Ectodermal cell (in vitro differentiated cells): ENCODE measurements around the gene ZNF445. TPM values are rescaled to one million over a fixed set of nuclear protein-coding genes. Genes with fewer than 3 reads are reported as not detected.

Source experiments
- H3K27ac ChIP-seq: 2 replicates; pipeline ENCODE4 v1.7.0; 2013; ENCODE audit warnings: mild to moderate bottlenecking, low read depth, low read length; ENCODE audit not compliant: insufficient read depth, poor library complexity, severe bottlenecking
- H3K27me3 ChIP-seq: 2 replicates; pipeline ENCODE4 v1.7.0; 2013; ENCODE audit warnings: mild to moderate bottlenecking, low read length; ENCODE audit not compliant: insufficient read depth, control insufficient read depth, poor library complexity, severe bottlenecking
- H3K36me3 ChIP-seq: one replicate; pipeline ENCODE4 v1.7.0; 2013; ENCODE audit warnings: low read length; ENCODE audit not compliant: control insufficient read depth, insufficient read depth
- H3K4me1 ChIP-seq: one replicate; pipeline ENCODE4 v1.7.0; 2013; ENCODE audit warnings: low read length; ENCODE audit not compliant: control insufficient read depth, insufficient read depth
- H3K4me3 ChIP-seq: 2 replicates; pipeline ENCODE4 v1.7.0; 2013; ENCODE audit warnings: low read depth, low read length, control low read depth; ENCODE audit not compliant: insufficient read depth
- H3K9me3 ChIP-seq: 2 replicates; pipeline ENCODE4 v1.7.0; 2013; ENCODE audit warnings: mild to moderate bottlenecking, low read length, moderate library complexity; ENCODE audit not compliant: control insufficient read depth
- WGBS, 2 experiments: methylation state at CpG; one replicate each; pipeline ENCODE4 v1.1.7; 2013; ENCODE audit warnings: missing lambda C conversion rate in 2 of 2; 5-methylcytosine and 5-hydroxymethylcytosine counted together
- polyA plus RNA-seq, 4 experiments: library from polyadenylated mRNA; stranded (reverse); fragments of 50-300 nt; gene quantifications; one replicate each; pipeline ENCODE4 v1.2.3, GENCODE V29; 2013

Gene ZNF445
- polyA plus RNA-seq (2013, experiment 1 of 4): 25.7 TPM
- 31.5 TPM for polyA plus RNA-seq (2013, experiment 2 of 4)
- polyA plus RNA-seq (2013, experiment 3 of 4): 15.6 TPM
- 18.9 TPM for polyA plus RNA-seq (2013, experiment 4 of 4)

DNA sequence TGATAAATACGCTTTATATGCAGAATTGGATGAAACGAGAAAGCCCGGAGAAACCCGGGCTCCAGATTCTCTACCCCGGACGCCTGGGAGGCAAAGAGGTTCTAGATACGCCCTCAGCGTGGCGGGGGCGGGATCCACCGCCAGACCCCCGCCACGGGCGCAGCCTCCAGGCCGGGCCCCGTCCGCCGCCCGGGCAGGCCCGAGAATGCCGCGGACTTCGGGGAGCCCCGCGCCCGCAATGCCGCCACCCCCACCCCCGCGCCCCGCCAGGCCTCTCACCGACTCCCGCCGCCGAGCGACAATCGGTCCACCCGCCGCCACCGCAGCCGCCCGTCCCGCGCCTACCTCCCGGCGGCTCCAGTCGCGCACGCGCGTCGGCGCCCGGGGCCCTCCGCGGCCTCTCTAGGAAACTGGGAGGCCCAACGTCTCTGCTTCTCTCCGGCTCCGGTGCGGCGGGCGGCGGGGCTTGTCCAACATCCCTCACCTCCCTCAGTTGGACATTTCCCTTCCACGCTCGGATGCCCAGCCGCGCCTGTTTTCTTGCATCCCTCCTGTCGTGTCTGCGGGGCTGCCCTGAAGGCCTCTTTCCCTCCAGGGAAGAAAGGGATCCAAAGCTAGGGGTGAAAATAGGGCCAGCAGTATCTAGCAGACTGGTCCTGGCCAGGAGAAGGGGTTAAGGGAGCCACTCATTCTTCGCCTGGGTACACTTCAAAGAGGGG is at the start of gene ZNF445:
Gene ZNF445, minus strand, starts transcription at position 359 of the 719 bp plus-strand sequence. CDS start 22,121 bp downstream, outside the sequence.
- WGBS, 2 experiments: 1% methylated on average over 69 of the region's 69 CpGs
- Histone ChIP-seq H3K9me3 (no peaks in the 10 kb centered on the region), H3K36me3 (no peaks in the 10 kb centered on the region), H3K4me3 (peak within 1 kb of the TSS; percentile 75), H3K27ac (no peak within 1 kb of the TSS), H3K4me1 (no peaks in the 10 kb centered on the region), H3K27me3 (no peaks in the 10 kb centered on the region)

DNA sequence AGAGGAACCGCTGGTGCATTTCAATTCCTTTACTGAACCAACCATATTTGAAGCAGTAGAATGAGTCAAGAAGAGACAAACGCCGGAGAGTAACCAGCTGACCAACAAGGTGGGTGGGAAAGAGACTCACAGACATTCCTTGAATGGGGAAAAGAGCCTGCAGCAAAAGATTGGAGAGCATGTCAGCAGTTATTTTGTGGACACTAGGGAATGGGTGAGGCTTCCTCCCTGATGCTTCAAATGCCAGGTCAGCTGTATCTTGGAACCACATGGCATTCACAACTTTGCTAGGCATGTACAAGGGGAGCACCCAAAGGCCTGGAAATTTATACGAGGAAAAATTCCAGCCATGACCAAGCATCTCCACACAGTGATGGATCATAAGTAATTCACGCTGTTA is 47.6 kb upstream of the ZNF445 start:
- no peaks in the 10 kb centered on the region for H3K4me1 ChIP-seq
- H3K36me3 ChIP-seq: no peaks in the 10 kb centered on the region
- 95 to 97% methylated on average over 5 of the region's 5 CpGs for WGBS, 2 experiments
- no peak overlapping the region for H3K4me3 ChIP-seq
- no peak overlapping the region for H3K27ac ChIP-seq
- no peaks in the 10 kb centered on the region for H3K9me3 ChIP-seq
- no peaks in the 10 kb centered on the region for H3K27me3 ChIP-seq

DNA sequence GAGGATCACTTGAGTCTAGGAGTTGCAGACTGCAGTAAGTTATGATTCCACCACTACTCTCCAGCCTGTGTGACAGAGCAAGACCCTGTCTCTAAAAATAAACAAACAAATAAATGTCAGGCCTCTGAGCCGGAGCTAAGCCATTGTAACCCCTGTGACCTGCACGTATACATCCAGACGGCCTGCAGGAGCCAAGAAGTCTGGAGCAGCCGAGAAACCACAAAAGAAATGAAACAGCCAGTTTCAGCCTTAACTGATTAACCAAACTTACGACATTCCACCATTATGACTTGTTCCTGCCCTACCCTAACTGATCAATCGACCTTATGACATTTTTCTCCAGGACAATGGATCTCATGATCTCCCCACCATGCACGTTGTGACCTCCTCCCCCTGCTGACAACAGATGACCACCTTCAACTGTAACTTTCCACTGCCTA is 45.0 kb upstream of the ZNF445 start:
- H3K36me3 ChIP-seq: no peaks in the 10 kb centered on the region
- no peaks in the 10 kb centered on the region for H3K4me1 ChIP-seq
- WGBS, 2 experiments: 79 to 88% methylated on average over 7 of the region's 7 CpGs
- H3K4me3 ChIP-seq: no peak overlapping the region
- H3K27me3 ChIP-seq: no peaks in the 10 kb centered on the region
- no peak overlapping the region for H3K27ac ChIP-seq
- H3K9me3 ChIP-seq: no peaks in the 10 kb centered on the region

DNA sequence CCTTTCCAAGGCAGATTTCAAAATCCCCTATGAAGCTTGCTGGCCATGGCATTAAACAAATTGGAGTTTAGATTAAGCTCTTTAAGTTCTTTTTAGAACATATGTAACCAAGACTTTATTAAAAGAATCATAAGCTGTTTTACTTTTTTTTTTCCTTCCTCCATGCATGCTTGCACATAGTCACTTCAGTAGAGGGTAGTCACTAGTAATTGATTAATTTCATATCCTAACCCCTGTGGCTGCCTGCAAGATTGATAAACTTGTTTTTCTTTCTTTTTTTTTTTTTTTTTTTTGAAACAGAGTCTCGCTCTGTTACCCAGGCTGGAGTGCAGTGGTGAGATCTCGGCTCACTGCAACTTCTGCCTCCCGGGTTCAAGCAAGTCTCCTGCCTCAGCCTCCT is 44.3 kb upstream of the ZNF445 start:
- Histone ChIP-seq H3K27me3 (no peaks in the 10 kb centered on the region), H3K36me3 (no peaks in the 10 kb centered on the region), H3K4me3 (no peak overlapping the region), H3K27ac (no peak overlapping the region), H3K9me3 (no peaks in the 10 kb centered on the region), H3K4me1 (no peaks in the 10 kb centered on the region)
- 86 to 94% methylated on average over 3 of the region's 3 CpGs for whole genome bisulfite sequencing, 2 experiments

DNA sequence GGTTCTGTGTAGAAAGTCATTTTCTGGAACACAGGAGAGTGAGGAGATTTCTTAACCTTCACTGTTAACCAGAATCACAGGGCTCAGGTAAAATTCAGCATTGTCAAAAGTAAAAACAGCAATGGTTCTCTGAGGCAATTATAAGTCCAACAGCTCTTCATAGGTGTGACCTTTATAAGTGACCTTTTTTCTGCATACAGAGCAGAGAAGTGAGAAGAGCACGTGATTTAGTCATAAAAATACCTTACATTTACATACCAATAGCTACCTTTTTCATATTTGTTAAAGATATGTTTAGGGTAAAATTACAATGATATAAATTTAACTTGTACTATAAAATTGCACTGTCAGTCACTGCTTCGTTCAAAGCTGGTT is 41.3 kb upstream of the ZNF445 start:
- H3K4me3 ChIP-seq: no peak overlapping the region
- no peaks in the 10 kb centered on the region for H3K4me1 ChIP-seq
- H3K36me3 ChIP-seq: no peaks in the 10 kb centered on the region
- H3K9me3 ChIP-seq: no peaks in the 10 kb centered on the region
- no peaks in the 10 kb centered on the region for H3K27me3 ChIP-seq
- WGBS, 2 experiments: 62 to 79% methylated on average over 1 of the region's 2 CpGs
- no peak overlapping the region for H3K27ac ChIP-seq

DNA sequence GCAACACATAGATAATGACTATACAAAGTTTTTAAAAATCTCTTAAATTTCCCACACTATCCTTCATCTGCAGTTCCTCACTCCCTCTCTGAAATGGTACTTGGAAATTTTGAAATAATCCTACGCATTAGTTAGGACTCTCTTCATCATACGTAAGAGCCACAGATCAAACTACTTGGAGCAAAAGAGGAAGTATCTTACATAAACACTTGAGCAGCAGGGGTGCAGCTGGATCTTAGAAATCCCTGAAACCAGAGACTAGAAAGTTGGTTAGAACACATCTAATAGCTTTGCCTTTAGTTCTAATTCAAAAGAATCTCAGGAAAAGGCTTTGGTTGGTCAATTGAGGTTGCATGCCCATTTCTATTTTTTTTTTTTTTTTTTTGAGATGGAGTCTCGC is 38.8 kb upstream of the ZNF445 start:
- H3K9me3 ChIP-seq: no peaks in the 10 kb centered on the region
- 92 to 95% methylated on average over 2 of the region's 3 CpGs for WGBS, 2 experiments
- H3K27me3 ChIP-seq: no peaks in the 10 kb centered on the region
- H3K4me3 ChIP-seq: no peak overlapping the region
- no peaks in the 10 kb centered on the region for H3K36me3 ChIP-seq
- no peak overlapping the region for H3K27ac ChIP-seq
- H3K4me1 ChIP-seq: peaks cover 5% of the 10 kb centered on the region

DNA sequence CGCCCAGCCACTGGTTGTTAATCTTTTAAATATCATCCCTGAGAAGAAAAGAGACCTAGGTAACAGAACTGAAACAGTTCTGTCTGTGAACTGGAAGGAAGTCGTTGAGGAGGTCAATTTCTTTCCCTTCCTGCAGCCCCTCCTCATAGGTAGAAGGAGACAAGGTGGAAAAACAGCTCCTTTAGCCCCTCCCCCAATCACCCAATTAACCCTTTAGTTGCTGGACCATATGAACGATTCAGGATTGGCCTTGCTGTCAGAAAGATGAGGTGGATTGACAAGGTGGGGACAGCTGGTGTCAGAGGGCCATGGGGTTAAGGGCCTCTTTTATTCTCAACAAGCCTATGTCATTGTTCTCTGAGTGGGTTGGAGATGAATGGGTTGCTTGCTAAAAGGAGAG is 36.0 kb upstream of the ZNF445 start:
- Histone ChIP-seq H3K27me3 (no peaks in the 10 kb centered on the region), H3K4me1 (peaks cover 5% of the 10 kb centered on the region), H3K27ac (no peak overlapping the region), H3K36me3 (no peaks in the 10 kb centered on the region), H3K4me3 (no peak overlapping the region), H3K9me3 (no peaks in the 10 kb centered on the region)
- 47 to 54% methylated on average over 2 to 3 of the region's 3 CpGs for WGBS, 2 experiments

DNA sequence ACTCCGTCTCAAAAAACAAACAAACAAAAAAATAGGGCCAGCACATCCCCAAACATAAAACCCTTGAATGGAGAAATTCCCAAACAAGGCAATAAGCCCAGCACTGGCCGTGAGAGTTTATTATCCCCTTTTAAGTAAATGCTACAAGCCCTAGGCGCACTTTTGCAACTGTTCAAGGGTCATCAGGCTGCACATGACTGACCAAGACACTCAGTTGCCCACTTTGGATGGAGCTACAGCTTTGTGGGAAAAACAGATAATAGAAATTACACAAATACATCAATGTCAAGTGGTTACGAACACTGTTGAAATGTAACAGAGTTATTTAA is 33.7 kb upstream of the ZNF445 start:
- H3K4me1 ChIP-seq: peaks cover 5% of the 10 kb centered on the region
- peak overlapping the region; percentile 91 for H3K27ac ChIP-seq
- peak overlapping the region; percentile 91 for H3K4me3 ChIP-seq
- WGBS, 2 experiments: 57 to 58% methylated on average over 4 of the region's 4 CpGs
- no peaks in the 10 kb centered on the region for H3K9me3 ChIP-seq
- H3K27me3 ChIP-seq: no peaks in the 10 kb centered on the region
- H3K36me3 ChIP-seq: no peaks in the 10 kb centered on the region

DNA sequence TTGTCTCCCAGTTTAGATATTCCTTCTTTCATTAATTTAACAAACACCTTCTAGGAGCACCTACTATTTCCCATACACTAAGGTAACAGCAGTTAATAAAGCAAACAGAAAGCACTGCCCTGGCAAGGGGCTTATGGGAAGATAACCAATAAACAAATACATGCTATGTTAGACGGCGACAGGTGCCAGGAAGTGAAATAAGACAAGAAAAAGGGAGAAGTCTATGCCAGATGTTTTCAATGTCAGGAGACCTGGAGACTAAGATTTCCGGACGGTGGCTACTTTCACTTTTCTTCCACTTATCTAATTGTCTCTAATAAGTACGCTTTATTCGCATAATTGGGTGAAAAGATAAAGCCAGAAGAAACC is 32.5 kb upstream of the ZNF445 start:
- Histone ChIP-seq H3K4me1 (peaks cover 5% of the 10 kb centered on the region), H3K36me3 (no peaks in the 10 kb centered on the region), H3K4me3 (peak overlapping the region; percentile 91), H3K27ac (no peak overlapping the region), H3K27me3 (no peaks in the 10 kb centered on the region), H3K9me3 (no peaks in the 10 kb centered on the region)
- WGBS, 2 experiments: 0% methylated on average over 6 of the region's 6 CpGs

DNA sequence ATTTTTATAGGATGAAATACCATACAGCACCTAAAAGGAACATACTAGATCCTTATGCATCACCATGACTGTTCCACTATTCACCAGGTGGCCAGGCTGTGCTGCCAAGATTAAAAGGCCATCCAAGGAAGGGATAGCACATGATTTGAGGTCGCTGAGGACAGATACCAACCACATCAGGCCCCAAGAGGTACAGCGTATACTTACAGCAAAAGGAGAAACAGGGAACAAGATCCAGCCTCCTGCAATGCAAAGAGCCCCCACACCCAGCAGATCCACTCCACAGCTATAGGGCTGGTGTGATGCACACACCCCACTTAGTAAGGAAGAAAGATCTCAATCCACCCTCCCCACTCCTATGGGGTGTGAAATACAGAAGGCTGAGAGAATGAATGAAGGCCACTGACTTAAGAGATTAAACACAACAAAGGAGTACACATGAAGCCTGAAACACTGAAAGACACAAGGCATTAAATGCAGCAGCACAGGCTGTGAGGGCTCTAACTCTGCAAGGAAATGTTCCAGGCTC is 32.0 kb upstream of the ZNF445 start:
- 81 to 83% methylated on average over 2 of the region's 2 CpGs for WGBS, 2 experiments
- Histone ChIP-seq H3K27ac (no peak overlapping the region), H3K4me1 (peaks cover 5% of the 10 kb centered on the region), H3K9me3 (no peaks in the 10 kb centered on the region), H3K36me3 (no peaks in the 10 kb centered on the region), H3K4me3 (peak overlapping the region; percentile 91), H3K27me3 (no peaks in the 10 kb centered on the region)
